Kidney epithelial cell (primary cell): ENCODE results near the gene GLRA3. TPM values are rescaled to one million over a fixed set of nuclear protein-coding genes. Genes with fewer than 3 reads are reported as not detected.

Experiments
- DNase-seq: peaks from one replicate; pipeline ENCODE4 v3.0.0-alpha.2; 2010; ENCODE audit warnings: low read depth
- H3K27me3 ChIP-seq: 2 replicates; pipeline ENCODE4 v1.6.0; 2011; ENCODE audit warnings: low read length; ENCODE audit not compliant: control insufficient read depth, insufficient read depth
- H3K36me3 ChIP-seq: 2 replicates; pipeline ENCODE4 v1.5.1; 2011; ENCODE audit warnings: low read length; ENCODE audit not compliant: control insufficient read depth, insufficient read depth
- H3K4me3 ChIP-seq: 2 replicates; pipeline ENCODE4 v1.5.1; 2011; ENCODE audit warnings: low read depth, mild to moderate bottlenecking, control low read depth, low read length
- CTCF ChIP-seq: IDR thresholded peaks from 2 replicates; pipeline ENCODE4 v1.5.1; 2011; ENCODE audit warnings: mild to moderate bottlenecking, moderate library complexity, low read length, control low read depth, inconsistent platforms; ENCODE audit not compliant: insufficient read depth, poor library complexity, severe bottlenecking
- total RNA-seq: library from RNA; depleted of rRNA; stranded (reverse); fragments of >200 nt; gene quantifications from 2 replicates; pipeline ENCODE4 v1.2.3, GENCODE V29; 2015

GLRA3 gene
- total RNA-seq, 1 donor from 2014 or later = not detected

- no peak overlapping the region for H3K4me3 ChIP-seq
- DNase-seq = no peak
- no peaks in the 10 kb centered on the region for H3K36me3 ChIP-seq
- H3K27me3 ChIP-seq = no peaks in the 10 kb centered on the region
- no peak for TF ChIP-seq CTCF
Measured at GRCh38 chr4:174686826-174687225, 142.2 kb downstream of the GLRA3 start.

GRCh38 chr4:174681723-174682300 lies 147.2 kb downstream of the GLRA3 start:
- TF ChIP-seq CTCF = no peak
- Histone ChIP-seq H3K36me3 (no peaks in the 10 kb centered on the region), H3K4me3 (no peak overlapping the region), H3K27me3 (no peaks in the 10 kb centered on the region)
- peak; percentile 12 for DNase-seq

GRCh38 chr4:174674305-174674840 lies 154.7 kb downstream of the GLRA3 start:
- no peak for TF ChIP-seq CTCF
- H3K36me3 ChIP-seq = no peaks in the 10 kb centered on the region
- DNase-seq = peak; percentile 2
- H3K27me3 ChIP-seq = no peaks in the 10 kb centered on the region
- no peak overlapping the region for H3K4me3 ChIP-seq

- DNase-seq = no peak
- Histone ChIP-seq H3K4me3 (no peak overlapping the region), H3K36me3 (no peaks in the 10 kb centered on the region), H3K27me3 (no peaks in the 10 kb centered on the region)
- no peak for TF ChIP-seq CTCF
Measured at GRCh38 chr4:174673865-174674264, 155.2 kb downstream of the GLRA3 start.

GRCh38 chr4:174672276-174672675 lies 156.8 kb downstream of the GLRA3 start:
- Histone ChIP-seq H3K4me3 (no peak overlapping the region), H3K27me3 (no peaks in the 10 kb centered on the region), H3K36me3 (no peaks in the 10 kb centered on the region)
- DNase-seq = no peak
- TF ChIP-seq CTCF = no peak

GRCh38 chr4:174669270-174669669 lies 159.8 kb downstream of the GLRA3 start:
- TF ChIP-seq CTCF = no peak
- no peaks in the 10 kb centered on the region for H3K36me3 ChIP-seq
- H3K4me3 ChIP-seq = no peak overlapping the region
- no peaks in the 10 kb centered on the region for H3K27me3 ChIP-seq
- peak; percentile 70 for DNase-seq
